GM20000 (cell line): ENCODE measurements around the gene CRYBG2.

Experiments used
- DNase-seq: peaks from one replicate; pipeline ENCODE4 v3.0.0; 2012; ENCODE audit warnings: low spot score
- CTCF ChIP-seq: IDR thresholded peaks from 2 replicates; pipeline ENCODE4 v1.5.1; 2012; ENCODE audit warnings: mild to moderate bottlenecking, control low read depth; ENCODE audit errors: extremely low read depth, missing control alignments

CRYBG2 gene

GRCh38 chr1:26275580-26276431 lies 78.1 kb downstream of the CRYBG2 start:
- DNase-seq, result peak; percentile 80
- TF ChIP-seq CTCF, result peak; percentile 85

DNA sequence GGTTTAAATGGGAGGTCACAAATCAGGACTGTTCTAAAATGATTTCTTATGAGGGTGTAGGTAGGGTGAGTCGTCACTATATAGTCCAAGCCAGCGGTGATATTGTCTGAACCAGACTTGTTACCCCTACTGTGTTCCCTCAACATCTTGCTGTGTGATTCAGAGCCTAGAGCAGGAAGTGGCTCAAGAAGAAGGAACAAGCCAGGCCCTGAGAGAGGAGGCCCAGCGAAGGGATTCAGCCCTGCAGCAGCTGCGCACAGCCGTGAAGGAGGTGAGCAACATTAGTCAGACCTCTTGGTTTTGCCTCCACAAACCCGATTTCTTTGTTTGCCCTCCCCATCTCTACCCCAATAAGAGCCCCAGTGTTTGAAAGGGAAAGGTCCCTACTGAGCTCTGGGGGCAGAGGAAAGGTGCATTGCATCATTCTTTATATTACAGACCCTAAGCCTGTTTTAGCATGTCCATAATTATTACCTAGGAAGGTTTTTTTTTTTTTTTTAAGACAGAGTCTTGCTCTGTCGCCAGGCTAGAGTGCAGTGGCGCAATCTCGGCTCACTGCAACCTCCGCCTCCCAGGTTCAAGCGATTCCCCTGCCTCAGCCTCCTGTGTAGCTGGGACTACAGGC lies 79.0 kb downstream of the CRYBG2 start:
- TF ChIP-seq CTCF, result no peak
- no peak for DNase-seq
